ENCODE measurements around the gene LBX1.

Gene LBX1

GRCh38 chr10:101229266-101230182, at the start of gene LBX1:
TSS of gene LBX1 (minus strand) at chr10:101229463. CDS start at chr10:101228815, 648 bp downstream.
- no peak for DNase-seq

GRCh38 chr10:101273741-101274140, 44.5 kb upstream of the LBX1 start:
- no peak for DNase-seq

DNA sequence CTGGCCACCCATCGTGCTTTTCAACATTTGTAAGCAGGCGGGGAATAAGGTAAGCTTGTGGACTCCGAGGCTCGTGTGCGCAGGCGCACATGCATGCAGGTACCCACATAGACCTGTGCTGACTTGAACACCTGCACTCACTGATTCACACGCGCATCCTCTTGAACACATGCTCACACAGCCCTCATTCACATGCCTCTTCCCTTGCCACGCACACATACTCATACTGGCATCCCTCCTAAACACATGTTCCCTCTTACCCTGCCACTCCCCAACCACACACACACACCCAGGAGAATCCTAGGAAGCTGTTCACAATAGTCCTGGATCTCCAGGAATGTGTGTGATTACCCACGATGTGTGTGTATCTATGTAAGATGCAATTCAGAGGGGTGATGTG, 44.1 kb upstream of the LBX1 start:
- DNase-seq, result no peak

DNA sequence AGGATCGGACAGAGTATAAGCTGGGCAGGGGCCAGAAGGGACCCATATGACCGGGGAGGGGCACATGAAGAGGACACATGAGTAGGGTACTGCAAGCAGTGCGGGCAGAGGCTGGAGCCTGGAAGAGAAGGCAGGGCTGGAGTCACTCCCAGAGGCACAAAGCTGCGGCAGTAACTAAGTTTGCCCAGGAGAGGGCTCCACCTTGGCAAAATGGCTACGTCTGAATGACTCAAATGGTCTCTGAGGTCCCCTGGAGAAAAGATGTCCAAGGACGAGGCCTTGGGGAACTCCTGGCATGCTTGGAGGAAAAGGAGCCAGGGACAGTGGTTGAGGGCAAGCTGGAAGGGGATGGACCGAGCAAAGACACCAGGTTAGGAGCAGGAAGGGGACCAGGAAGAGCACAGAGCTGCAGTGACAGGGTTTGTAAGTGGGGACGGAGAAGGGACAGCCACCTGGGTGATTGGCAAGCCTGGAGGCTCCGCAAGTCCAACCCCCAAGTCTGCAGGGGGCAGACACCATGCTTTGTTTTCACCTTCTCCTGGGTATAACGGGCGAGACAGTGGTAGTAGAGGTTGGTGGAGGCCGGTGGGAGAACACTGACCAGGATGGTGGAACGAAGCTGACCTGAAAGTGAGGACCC, 43.1 kb upstream of the LBX1 start:
- DNase-seq, result peak; percentile 34

GRCh38 chr10:101270763-101271162, 41.5 kb upstream of the LBX1 start:
- DNase-seq, result no peak

- DNase-seq, result no peak
Measured at GRCh38 chr10:101267776-101268175, 38.5 kb upstream of the LBX1 start.

- no peak for DNase-seq
Measured at GRCh38 chr10:101267290-101267680, 38.0 kb upstream of the LBX1 start.

- DNase-seq, result no peak
Measured at GRCh38 chr10:101266381-101267289, 37.4 kb upstream of the LBX1 start.

- DNase-seq, result no peak
Measured at GRCh38 chr10:101263150-101263752, 34.0 kb upstream of the LBX1 start.

GRCh38 chr10:101262147-101262546, 32.9 kb upstream of the LBX1 start:
- no peak for DNase-seq

GRCh38 chr10:101261702-101262101, 32.4 kb upstream of the LBX1 start:
- DNase-seq, result no peak

DNA sequence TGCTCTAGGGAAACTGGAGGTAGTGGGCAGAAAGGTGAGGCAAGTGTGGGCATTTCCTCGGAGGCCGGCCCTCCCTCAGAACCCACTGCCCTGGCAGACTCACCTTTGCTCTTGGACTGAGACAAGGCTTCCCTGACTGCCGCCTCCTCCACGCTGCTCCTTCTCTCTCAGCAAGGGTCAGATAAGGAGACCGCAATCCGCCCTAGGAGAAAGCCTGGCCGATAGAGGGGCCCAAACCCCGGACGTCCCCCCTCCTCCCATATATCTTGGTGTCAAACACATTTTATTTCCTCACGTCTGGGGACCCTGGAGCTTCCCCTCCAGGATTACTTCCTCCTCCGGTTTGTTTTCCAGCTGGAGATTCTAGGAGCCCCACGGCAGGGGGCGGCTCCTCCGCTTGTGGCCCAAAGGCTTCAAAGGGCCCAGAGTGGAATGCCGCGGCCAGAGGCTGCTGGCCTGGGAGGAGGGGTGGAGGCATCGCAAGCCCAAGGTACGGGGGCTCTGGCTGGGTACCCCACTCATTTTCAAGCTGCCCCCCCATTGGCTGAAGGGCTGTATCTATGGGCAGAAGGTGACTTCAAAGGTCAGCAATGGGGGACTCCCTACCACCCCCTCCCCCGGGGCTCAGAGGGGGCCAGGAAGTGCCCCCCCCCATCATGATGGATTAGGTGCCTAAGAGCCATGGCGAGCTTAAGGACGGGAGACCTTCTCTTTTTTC, 31.7 kb upstream of the LBX1 start:
- DNase-seq, result no peak

GRCh38 chr10:101258179-101258885, 29.1 kb upstream of the LBX1 start:
- DNase-seq, result no peak

- no peak for DNase-seq
Measured at GRCh38 chr10:101257491-101257890, 28.2 kb upstream of the LBX1 start.

DNA sequence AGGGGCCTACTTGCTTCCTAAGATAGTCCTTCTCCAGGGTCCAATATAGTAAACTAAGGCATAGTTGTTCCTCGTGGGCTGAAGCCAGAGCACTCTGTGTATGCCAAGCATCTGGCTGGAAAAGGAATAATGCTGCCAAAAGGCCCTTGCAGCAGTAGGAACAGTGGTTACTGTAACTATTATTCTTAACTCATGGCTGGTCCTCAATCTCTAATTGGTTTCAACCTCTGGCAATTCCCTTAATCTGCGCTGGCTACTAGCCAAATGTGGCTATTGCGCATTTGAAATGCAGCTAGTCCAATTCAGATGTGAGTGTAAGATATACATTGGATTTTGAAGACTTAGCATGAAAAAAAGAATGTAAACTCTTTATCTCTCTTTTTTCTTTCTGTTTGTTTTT, 27.8 kb upstream of the LBX1 start:
- no peak for DNase-seq

DNA sequence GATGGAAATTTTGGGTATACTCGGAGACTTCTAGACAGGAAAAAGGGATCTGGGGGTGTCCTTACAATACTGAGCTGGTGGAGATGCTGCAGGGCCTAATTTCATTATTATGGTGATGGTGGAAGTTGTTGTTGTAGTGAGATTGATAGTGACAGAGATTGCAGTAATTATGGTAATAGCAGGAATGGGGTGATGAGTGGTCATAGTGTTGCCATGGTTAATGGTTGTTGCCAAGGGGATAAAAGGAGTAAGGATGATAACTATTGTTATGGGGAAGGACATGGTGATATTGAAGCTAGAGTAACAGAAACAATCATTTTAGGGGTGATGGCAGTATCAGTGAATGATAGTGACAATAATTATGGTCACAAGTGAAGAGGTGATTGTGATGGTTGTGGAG, 27.1 kb upstream of the LBX1 start:
- no peak for DNase-seq

GRCh38 chr10:101250136-101250535, 20.9 kb upstream of the LBX1 start:
- DNase-seq, result no peak

DNA sequence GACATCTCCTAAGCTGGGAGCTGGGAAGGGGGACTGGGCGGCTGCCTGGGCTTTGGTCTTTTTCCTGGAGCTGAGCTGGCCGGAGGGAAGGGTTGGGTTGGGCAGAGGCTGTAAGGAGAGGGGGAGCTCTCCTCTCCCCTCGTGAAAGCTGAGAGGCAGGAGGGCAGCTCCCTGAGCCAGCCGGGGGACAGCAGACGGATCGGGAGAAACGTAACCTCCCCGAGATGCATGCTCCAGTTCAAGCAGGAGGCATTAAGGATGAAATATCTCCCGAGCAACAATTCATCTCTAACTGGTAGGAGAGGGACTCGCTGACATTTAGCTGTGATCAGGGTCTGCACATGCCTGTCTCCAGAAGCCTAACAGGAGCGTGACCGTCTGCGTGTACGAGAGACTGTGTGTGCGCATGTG, 19.9 kb upstream of the LBX1 start:
- DNase-seq, result no peak

DNA sequence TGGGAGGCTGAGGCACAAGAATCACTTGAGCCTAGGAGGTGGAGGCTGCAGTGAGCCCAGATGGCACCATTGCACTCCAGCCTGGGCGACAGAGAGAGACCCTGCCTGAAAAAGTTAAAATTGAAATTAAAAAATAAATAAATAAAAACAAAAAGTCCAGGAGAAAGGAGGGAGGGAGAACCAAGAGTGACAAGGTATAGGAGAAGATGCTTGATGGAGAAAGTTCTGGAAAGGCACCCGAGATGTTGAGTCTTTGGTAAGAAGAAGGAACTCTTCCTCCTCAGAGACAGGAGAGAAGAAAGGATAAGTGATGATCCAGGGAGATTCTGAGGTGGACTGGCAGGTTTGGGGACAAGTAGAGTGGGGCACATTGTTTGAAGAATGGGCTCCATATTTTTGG, 17.4 kb upstream of the LBX1 start:
- no peak for DNase-seq

DNA sequence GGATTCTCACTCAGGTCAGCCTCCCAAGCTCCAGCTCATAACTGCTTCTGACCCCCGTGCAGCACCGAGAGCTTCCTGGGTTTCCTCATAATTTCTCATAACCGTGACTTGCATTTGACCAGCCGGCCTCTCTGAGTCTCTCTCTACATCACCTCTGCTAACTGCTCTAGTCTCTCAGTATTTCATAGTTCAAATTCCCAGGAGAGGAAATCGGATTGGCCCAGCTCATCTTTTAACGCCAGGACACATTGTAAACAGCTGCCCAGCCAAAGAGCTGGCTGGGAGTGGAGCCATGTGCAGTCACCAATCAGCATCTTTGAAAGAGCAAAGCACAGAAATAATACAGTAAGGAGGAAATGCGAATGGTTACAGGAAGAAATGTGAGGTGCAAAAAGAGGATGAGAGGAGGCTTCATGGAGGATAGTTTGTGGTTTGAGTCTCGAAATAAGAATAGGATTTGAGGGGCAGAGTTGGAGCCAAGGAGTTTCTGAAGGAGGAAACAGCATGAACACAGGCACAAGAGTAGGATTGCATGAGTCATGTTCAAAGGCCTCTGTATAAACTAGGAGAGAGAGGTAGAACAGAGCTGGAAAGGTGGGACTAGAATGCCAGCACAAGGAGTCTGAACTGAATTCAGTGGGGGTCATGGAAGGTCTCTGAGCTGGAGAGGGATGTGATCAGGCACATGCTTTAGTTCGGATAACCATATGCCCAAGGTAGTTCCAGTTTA, 15.2 kb upstream of the LBX1 start:
- no peak for DNase-seq

All from activated effector memory CD4-positive, alpha-beta T cell treated with Interleukin-2 at 50 U/mL for 16 hours (primary cell).